Liver (tissue), 9 donors: ENCODE results near the gene DEXI. TPM values are rescaled to one million over a fixed set of nuclear protein-coding genes. Genes with fewer than 3 reads are reported as not detected.
A peak's percentile ranks its signal among the peaks of the same experiment; 100 is the strongest.

Source experiments
- DNase-seq: peaks from one replicate; pipeline ENCODE4 v3.0.0-alpha.2; 2017; ENCODE audit warnings: low spot score
- H3K27ac ChIP-seq, 2 donors: one replicate each; pipeline ENCODE4 v1.7.0; 2013; ENCODE audit warnings: inconsistent platforms in 2 of 2, low read length in 2 of 2, control low read depth in 1 of 2, low read depth in 1 of 2, mild to moderate bottlenecking in 1 of 2
- H3K27me3 ChIP-seq, 4 donors: one replicate each; pipeline versions ENCODE4 v1.6.1 to v1.7.0; 2013; ENCODE audit warnings: low read length in 3 of 4, inconsistent platforms in 1 of 4, mild to moderate bottlenecking in 1 of 4, moderate library complexity in 1 of 4; ENCODE audit not compliant: control insufficient read depth in 4 of 4, insufficient read depth in 4 of 4
- H3K36me3 ChIP-seq, 4 donors: one replicate each; pipeline versions ENCODE4 v1.6.1 to v1.7.0; 2013; ENCODE audit warnings: low read length in 3 of 4, mild to moderate bottlenecking in 3 of 4, low read depth in 1 of 4, moderate library complexity in 1 of 4; ENCODE audit not compliant: control insufficient read depth in 4 of 4, insufficient read depth in 3 of 4
- H3K4me1 ChIP-seq, 4 donors: one replicate each; pipeline versions ENCODE4 v1.6.1 to v1.7.0; 2013; ENCODE audit warnings: low read length in 3 of 4, mild to moderate bottlenecking in 3 of 4, moderate library complexity in 1 of 4; ENCODE audit not compliant: control insufficient read depth in 4 of 4, insufficient read depth in 4 of 4
- H3K4me3 ChIP-seq, 3 donors: one replicate each; pipeline versions ENCODE4 v1.6.1 to v1.7.0; 2013; ENCODE audit warnings: low read length in 3 of 3, control low read depth in 1 of 3, low read depth in 1 of 3, mild to moderate bottlenecking in 1 of 3
- H3K9ac ChIP-seq, 2 donors: one replicate each; pipeline ENCODE4 v1.7.0; 2013; ENCODE audit warnings: low read length in 2 of 2, mild to moderate bottlenecking in 2 of 2, moderate library complexity in 2 of 2, control low read depth in 1 of 2, low read depth in 1 of 2
- H3K9me3 ChIP-seq, 4 donors: one replicate each; pipeline versions ENCODE4 v1.6.1 to v1.7.0; 2013; ENCODE audit warnings: low read length in 3 of 4; ENCODE audit not compliant: control insufficient read depth in 4 of 4
- ATF3 ChIP-seq: IDR thresholded peaks from 2 replicates; pipeline ENCODE4 v1.6.1; 2016; ENCODE audit warnings: antibody characterized with exemption
- CTCF ChIP-seq: fragments of 150-350 bp; IDR thresholded peaks from 2 replicates; pipeline ENCODE4 v1.5.1; 2017; ENCODE audit warnings: improper control_type of control experiment, low read depth, low read length; ENCODE audit not compliant: missing input control
- EGR1 ChIP-seq, 2 donors: IDR thresholded peaks; 2 replicates each; pipeline ENCODE4 v1.6.1; 2016 to 2018; ENCODE audit warnings: antibody characterized with exemption in 2 of 2, low read depth in 2 of 2
- GABPA ChIP-seq, 2 donors: IDR thresholded peaks in 1 of 2; conservative IDR thresholded peaks in 1 of 2; 2 replicates each; pipeline ENCODE4 v1.6.1; 2016; ENCODE audit warnings: antibody characterized with exemption in 2 of 2, mild to moderate bottlenecking in 1 of 2, moderate library complexity in 1 of 2
- HNF4A ChIP-seq, 2 donors: conservative IDR thresholded peaks; 2 replicates each; pipeline ENCODE4 v1.6.1; 2016; ENCODE audit warnings: antibody characterized with exemption in 2 of 2, mild to moderate bottlenecking in 2 of 2
- HNF4G ChIP-seq: IDR thresholded peaks from 2 replicates; pipeline ENCODE4 v1.6.1; 2016; ENCODE audit warnings: antibody characterized with exemption
- JUND ChIP-seq, 2 donors: IDR thresholded peaks; 2 replicates each; pipeline ENCODE4 v1.6.1; 2016; ENCODE audit warnings: antibody characterized with exemption in 2 of 2
- MAX ChIP-seq: IDR thresholded peaks from 2 replicates; pipeline ENCODE4 v1.6.1; 2016; ENCODE audit warnings: antibody characterized with exemption
- REST ChIP-seq: IDR thresholded peaks from 2 replicates; pipeline ENCODE4 v1.6.1; 2016; ENCODE audit warnings: antibody characterized with exemption, mild to moderate bottlenecking
- RXRA ChIP-seq, 2 donors: IDR thresholded peaks; 2 replicates each; pipeline ENCODE4 v1.6.1; 2017 to 2018; ENCODE audit warnings: antibody characterized with exemption in 2 of 2, mild to moderate bottlenecking in 1 of 2
- SP1 ChIP-seq: IDR thresholded peaks from 2 replicates; pipeline ENCODE4 v1.6.1; 2018; ENCODE audit warnings: antibody characterized with exemption, mild to moderate bottlenecking
- TAF1 ChIP-seq: conservative IDR thresholded peaks from 2 replicates; pipeline ENCODE4 v1.6.1; 2016; ENCODE audit warnings: antibody characterized with exemption, mild to moderate bottlenecking
- YY1 ChIP-seq: IDR thresholded peaks from 2 replicates; pipeline ENCODE4 v1.6.1; 2016; ENCODE audit warnings: antibody characterized with exemption, mild to moderate bottlenecking
- ZBTB33 ChIP-seq: IDR thresholded peaks from 2 replicates; pipeline ENCODE4 v1.6.1; 2016; ENCODE audit warnings: antibody characterized with exemption
- WGBS: extraction: QIAGEN DNeasy Blood & Tissue Kit; methylation state at CpG from one replicate; pipeline ENCODE4 v1.1.7; 2013; 5-methylcytosine and 5-hydroxymethylcytosine counted together
- polyA plus RNA-seq, 2 donors: library from polyadenylated mRNA; stranded (reverse) in 1 of 2; unstranded in 1 of 2; fragments of 200-250 nt in 1 of 2; fragments of >200 nt in 1 of 2; fragmentation: Nextera tagmentation in 1 of 2; extraction: Ambion mirVana in 1 of 2; gene quantifications; one replicate each; pipeline versions ENCODE4 v1.2.1 to v1.2.3, GENCODE V29; 2013 to 2015
- total RNA-seq, 2 donors: library from RNA; depleted of rRNA; stranded (reverse); fragments of >200 nt; gene quantifications; one replicate each; pipeline ENCODE4 v1.2.3, GENCODE V29; 2014
- donor health status: healthy.
- donor health status: healthy.
- donor health status: healthy.
- donor health status: healthy.
- donor health status: healthy.

The DEXI gene
- total and polyA plus RNA-seq, 4 donors: 13.6 to 69.9 (median 41.8) TPM

GRCh38 chr16:10938796-10939648, 3.2 kb downstream of the DEXI start:
- H3K9ac ChIP-seq: peak overlapping the region in 1 of 2 donors; percentile 11
- no peaks in the 10 kb centered on the region for H3K9me3 ChIP-seq
- H3K27ac ChIP-seq: peak overlapping the region; percentile 4 to 79
- peaks cover 15 to 89% (median 80%) of the 10 kb centered on the region in 4 donors for H3K4me1 ChIP-seq
- peak overlapping the region; percentile 12 to 79 (median 74) for H3K4me3 ChIP-seq
- H3K27me3 ChIP-seq: no peaks in the 10 kb centered on the region
- H3K36me3 ChIP-seq: no peaks in the 10 kb centered on the region
- DNase-seq: no peak
- TF ChIP-seq MAX (peak; percentile 51), TAF1 (no peak), RXRA (IDR thresholded peaks at IDR 0.05) (peak; percentile 28 to 64), YY1 (peak; percentile 55), SP1 (peak; percentile 56), CTCF (no peak), HNF4G (peak; percentile 75), JUND (IDR thresholded peaks at IDR 0.05) (peak in 1 of 2 donors; percentile 57), REST (peak; percentile 64), HNF4A (conservative IDR thresholded peaks at IDR 0.05) (peak; percentile 86 to 88)
- 35% methylated on average over 7 of the region's 7 CpGs for WGBS

GRCh38 chr16:10938321-10938720, 3.9 kb downstream of the DEXI start:
- no peaks in the 10 kb centered on the region for H3K27me3 ChIP-seq
- peaks cover 0 to 2% (median 0%) of the 10 kb centered on the region in 4 donors for H3K36me3 ChIP-seq
- H3K4me1 ChIP-seq: peaks cover 15 to 83% (median 77%) of the 10 kb centered on the region in 4 donors
- H3K4me3 ChIP-seq: peak overlapping the region; percentile 12 to 22 (median 21)
- H3K27ac ChIP-seq: peak overlapping the region; percentile 4 to 79
- no peak for TF ChIP-seq JUND (IDR thresholded peaks at IDR 0.05)
- TF ChIP-seq EGR1 (IDR thresholded peaks at IDR 0.05; ENCODE audit: low read depth in 2 of 2): no peak
- TF ChIP-seq HNF4A (conservative IDR thresholded peaks at IDR 0.05): no peak
- TF ChIP-seq SP1: no peak
- TF ChIP-seq YY1: no peak
- no peak for TF ChIP-seq ATF3
- TF ChIP-seq ZBTB33: no peak
- no peak for TF ChIP-seq REST
- no peak for TF ChIP-seq GABPA (IDR thresholded peaks at IDR 0.05 in 1 of 2, conservative IDR thresholded peaks at IDR 0.05 in 1 of 2)
- peak overlapping the region; percentile 11 to 15 for H3K9ac ChIP-seq
- no peaks in the 10 kb centered on the region for H3K9me3 ChIP-seq
- WGBS: 57% methylated on average over 7 of the region's 7 CpGs
- no peak for DNase-seq
